ENCODE measurements around the gene INPP5A.

The INPP5A gene

GRCh38 chr10:132634241-132634946, 96.8 kb downstream of the INPP5A start:
- DNase-seq, result no peak

GRCh38 chr10:132634947-132635271, 97.3 kb downstream of the INPP5A start:
- DNase-seq, result no peak

GRCh38 chr10:132636358-132636757, 98.8 kb downstream of the INPP5A start:
- DNase-seq, result no peak

GRCh38 chr10:132637477-132638129, 100.0 kb downstream of the INPP5A start:
- peak; percentile 10 to 63 (median 30) for DNase-seq

- no peak for DNase-seq
Observed at GRCh38 chr10:132638130-132638515, 100.5 kb downstream of the INPP5A start.

GRCh38 chr10:132639470-132639869, 101.9 kb downstream of the INPP5A start:
- DNase-seq, result no peak

- DNase-seq, result no peak
Observed at GRCh38 chr10:132640326-132641125, 102.9 kb downstream of the INPP5A start.

GRCh38 chr10:132641401-132641800, 103.8 kb downstream of the INPP5A start:
- no peak for DNase-seq

GRCh38 chr10:132641966-132642731, 104.6 kb downstream of the INPP5A start:
- DNase-seq, result no peak

GRCh38 chr10:132642732-132643008, 105.1 kb downstream of the INPP5A start:
- DNase-seq, result peak in 2 of 3 experiments; percentile 49 to 85

GRCh38 chr10:132643709-132644526, 106.3 kb downstream of the INPP5A start:
- DNase-seq, result no peak

- no peak for DNase-seq
Observed at GRCh38 chr10:132644527-132645246, 107.1 kb downstream of the INPP5A start.

- no peak for DNase-seq
Observed at GRCh38 chr10:132645247-132645530, 107.6 kb downstream of the INPP5A start.

GRCh38 chr10:132645630-132646442, 108.2 kb downstream of the INPP5A start:
- DNase-seq, result no peak

- DNase-seq, result no peak
Observed at GRCh38 chr10:132646443-132647097, 109.0 kb downstream of the INPP5A start.

GRCh38 chr10:132647424-132647823, 109.8 kb downstream of the INPP5A start:
- peak in 2 of 3 experiments; percentile 1 to 68 for DNase-seq

- no peak for DNase-seq
Observed at GRCh38 chr10:132648072-132648850, 110.7 kb downstream of the INPP5A start.

GRCh38 chr10:132648851-132649528, 111.4 kb downstream of the INPP5A start:
- no peak for DNase-seq
